Endothelial cell of coronary artery (primary cell): Measurements from ENCODE around the gene CHST5. TPM values are rescaled to one million over a fixed set of nuclear protein-coding genes. Genes with fewer than 3 reads are reported as not detected.

Experiments used
- total RNA-seq: library from RNA; depleted of rRNA; stranded (reverse); fragments of >200 nt; gene quantifications from 2 replicates; pipeline ENCODE4 v1.2.3, GENCODE V29; 2014

CHST5 gene
- not detected in 2 replicates for total RNA-seq

DNA sequence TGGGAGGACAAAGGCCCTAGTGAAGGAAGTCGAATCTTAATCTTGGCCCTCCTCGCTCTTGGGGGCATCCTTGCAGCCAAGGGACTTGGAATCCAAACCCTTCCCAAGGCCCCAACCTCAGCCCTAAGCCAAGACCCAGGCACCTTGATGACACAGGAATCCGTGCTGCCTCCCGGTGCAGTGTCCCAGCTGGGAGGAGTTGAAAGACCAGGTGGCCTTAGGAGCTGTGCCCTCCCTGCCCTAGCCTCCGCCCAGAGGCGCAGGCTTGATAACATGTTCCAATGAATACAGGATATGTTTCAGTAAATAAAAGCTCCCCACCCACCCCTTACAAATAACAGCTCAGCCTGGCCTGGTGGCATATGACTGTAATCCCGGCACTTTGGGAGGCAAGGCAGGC lies at the start of gene CHST5:
Gene CHST5 (minus strand): TSS at position 208 of the 400 bp plus-strand sequence. CDS start 5,724 bp downstream, outside the sequence.

DNA sequence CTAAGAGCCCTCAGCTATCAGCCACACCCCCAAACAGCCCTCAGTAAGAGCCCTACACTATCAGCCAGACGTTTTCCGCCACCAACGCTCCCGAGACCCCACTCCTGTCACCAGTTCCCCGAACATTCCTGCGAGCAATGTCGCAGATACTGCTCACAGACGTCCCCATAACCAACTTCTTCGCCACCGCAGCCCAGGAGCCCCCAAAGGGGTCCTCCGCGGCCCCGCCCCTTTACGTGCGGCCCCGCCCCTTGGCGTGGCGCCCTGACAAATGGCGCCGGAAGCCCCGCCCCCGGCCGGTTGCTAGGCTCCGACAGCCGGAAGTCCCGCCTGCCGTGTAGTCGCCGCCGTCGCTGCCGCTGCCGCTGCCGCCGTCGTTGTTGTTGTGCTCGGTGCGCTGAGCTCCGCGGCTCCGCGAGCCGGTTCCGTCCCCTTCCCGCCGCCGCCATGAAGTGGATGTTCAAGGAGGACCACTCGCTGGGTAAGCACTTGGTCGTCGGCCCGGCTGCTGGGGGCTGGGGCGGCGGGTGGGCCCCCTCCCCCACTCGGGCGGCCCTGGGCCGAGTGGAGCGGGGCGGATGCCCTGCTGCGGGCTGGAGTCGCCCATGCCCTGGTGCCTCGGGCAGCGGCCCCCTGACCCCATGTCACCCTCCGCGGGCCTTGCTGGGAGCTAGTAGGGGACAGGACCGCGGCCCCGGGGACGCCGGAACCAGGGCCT lies 30.3 kb upstream of the CHST5 start, which contains the start of gene GABARAPL2:
Gene GABARAPL2 (plus strand): TSS at position 340 of the 718 bp plus-strand sequence. CDS start 108 bp downstream, at position 448.

DNA sequence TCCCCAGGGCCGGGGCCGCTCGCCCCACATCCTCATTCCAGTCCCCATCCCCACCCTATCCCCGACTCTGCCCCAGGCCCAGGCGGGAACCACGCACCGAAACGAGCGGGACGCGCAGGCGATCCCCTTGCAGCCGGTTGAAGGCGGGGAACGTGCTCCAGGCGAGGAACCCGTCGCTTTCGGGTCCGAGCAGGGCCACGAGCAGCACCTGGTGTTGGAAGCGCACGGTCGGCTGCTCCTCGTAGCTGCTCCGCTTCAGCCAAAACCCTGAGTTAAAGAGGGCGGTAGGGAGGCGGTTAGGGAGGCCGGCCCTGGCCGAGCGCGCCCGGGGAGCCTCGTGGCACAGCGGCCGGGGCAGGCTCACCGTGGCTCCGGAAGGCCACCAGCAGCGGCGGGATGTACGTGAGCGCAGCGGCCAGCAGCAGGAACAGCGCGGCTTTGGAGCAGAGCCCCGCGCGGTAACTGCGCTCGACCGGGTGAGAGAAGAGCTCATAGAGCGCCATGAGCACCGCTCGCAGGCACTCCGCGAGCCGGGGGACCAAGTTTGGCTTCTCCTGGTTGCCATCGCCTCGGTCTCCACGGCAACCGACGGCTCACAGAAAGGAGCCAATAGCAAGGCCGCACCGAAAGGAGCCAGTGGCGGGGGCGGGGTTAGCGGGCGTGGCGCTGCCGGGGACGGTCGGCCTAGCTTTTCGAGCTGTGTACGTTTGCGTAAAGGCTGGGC lies 20.0 kb upstream of the CHST5 start, which contains the start of gene TMEM231:
Gene TMEM231 (minus strand): TSS at position 546 of the 724 bp plus-strand sequence. CDS start 43 bp downstream, at position 503.

DNA sequence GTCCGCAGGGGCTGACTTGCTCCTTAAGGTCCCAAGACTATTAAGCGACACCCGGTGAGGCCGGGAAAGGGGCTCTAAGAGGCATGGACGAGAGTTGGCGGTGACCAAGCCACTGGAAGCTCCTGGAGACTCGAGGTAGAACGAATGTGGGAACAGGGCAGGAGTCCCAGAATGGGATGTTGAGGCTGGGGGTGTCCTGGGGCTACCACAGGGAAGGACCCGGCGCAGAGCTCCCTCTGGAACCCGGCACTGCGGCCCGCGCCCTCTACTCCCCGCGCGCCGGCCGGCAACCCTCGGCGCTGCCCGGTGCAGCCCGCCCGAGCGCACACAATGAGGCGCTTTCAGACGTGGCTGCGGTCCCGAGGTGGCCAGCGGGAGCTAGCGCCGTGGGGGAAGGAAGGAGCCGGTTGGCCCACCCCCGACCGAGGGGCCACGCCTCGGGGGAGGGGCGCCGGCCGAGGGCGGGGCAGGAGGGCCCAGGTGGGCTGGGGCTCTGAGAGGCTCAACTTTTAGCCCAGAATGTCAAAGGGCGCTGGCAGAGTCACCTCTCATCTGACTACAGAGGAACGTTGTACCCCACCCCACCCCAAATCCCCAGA lies 40.7 kb downstream of the CHST5 start, which contains the start of gene CHST6:
Gene CHST6 (minus strand): TSS at position 366 of the 599 bp plus-strand sequence. CDS start 15,613 bp downstream, outside the sequence.

Other genes starting within 250 kb of the CHST5 start
- gene CFDP1, start 102.6 kb downstream of the CHST5 start, total RNA-seq: 78.7 and 81.1 TPM in 2 replicates
- 22.9 and 27.6 TPM in 2 replicates for gene TMEM170A, start 71.4 kb downstream of the CHST5 start, total RNA-seq
- gene CHST6, start 40.7 kb downstream of the CHST5 start, total RNA-seq: 0.38 and 0.54 TPM in 2 replicates
- gene TMEM231, start 20.1 kb upstream of the CHST5 start, total RNA-seq: 7.1 and 8.8 TPM in 2 replicates
- 32.6 and 36.9 TPM in 2 replicates for gene GABARAPL2, start 30.3 kb upstream of the CHST5 start, total RNA-seq
- gene ADAT1, start 87.2 kb upstream of the CHST5 start, total RNA-seq: 39.5 and 43.5 TPM in 2 replicates
- gene KARS1, start 111.6 kb upstream of the CHST5 start, total RNA-seq: 181 and 183 TPM in 2 replicates
- 35.5 and 44.7 TPM in 2 replicates for gene TERF2IP, start 111.7 kb upstream of the CHST5 start, total RNA-seq
- not detected in 2 replicates for gene CPHXL2, start 140.9 kb upstream of the CHST5 start, total RNA-seq
- gene DUXB, start 165.4 kb upstream of the CHST5 start, total RNA-seq: not detected in 2 replicates
- not detected in 2 replicates for gene CPHXL, start 190.4 kb upstream of the CHST5 start, total RNA-seq